Measurements from ENCODE around the gene WNT16.
"Not testable (repeated sequence)": the region's sequence is repeated elsewhere in the genome, so short reads cannot be mapped to it uniquely, and the experiment has no call there.

Gene WNT16

GRCh38 chr7:121313793-121314676, 14.8 kb upstream of the WNT16 start:
- Mint-ChIP-seq H3K4me1 (no peaks in the 10 kb centered on the region), H3K9me3 (no peaks in the 10 kb centered on the region), H3K4me3 (no peak overlapping the region), H3K36me3 (ENCODE audit: insufficient read depth) (no peaks in the 10 kb centered on the region), H3K27me3 (peaks cover 66% of the 10 kb centered on the region), H3K27ac (ENCODE audit: low read depth) (no peak overlapping the region)
- no peak for ATAC-seq (replicated peaks; ENCODE audit: extremely low read depth, poor library complexity, severe bottlenecking)
- DNase-seq (ENCODE audit: low spot score in 2 of 2), result no peak

DNA sequence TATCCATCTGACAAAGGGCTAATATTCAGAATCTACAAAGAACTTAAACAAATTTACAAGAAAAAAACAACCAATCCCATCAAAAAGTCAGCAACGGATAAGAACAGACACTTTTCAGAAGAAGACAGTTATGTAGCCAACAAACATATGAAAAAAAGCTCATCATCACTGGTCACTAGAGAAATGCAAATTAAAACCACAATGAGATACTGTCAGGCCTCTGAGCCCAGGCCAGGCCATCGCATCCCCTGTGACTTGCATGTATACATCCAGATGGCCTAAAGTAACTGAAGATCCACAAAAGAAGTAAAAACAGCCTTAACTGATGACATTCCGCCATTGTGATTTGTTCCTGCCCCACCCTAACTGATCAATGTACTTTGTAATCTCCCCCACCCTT, 13.6 kb upstream of the WNT16 start:
- ATAC-seq (replicated peaks; ENCODE audit: extremely low read depth, poor library complexity, severe bottlenecking); DNase-seq (ENCODE audit: low spot score in 2 of 2); H3K4me3 Mint-ChIP-seq; H3K27ac Mint-ChIP-seq (ENCODE audit: low read depth); H3K9me3 Mint-ChIP-seq; H3K36me3 Mint-ChIP-seq (ENCODE audit: insufficient read depth); H3K4me1 Mint-ChIP-seq: not testable (repeated sequence)
- H3K27me3 Mint-ChIP-seq, result peaks cover 54% of the 10 kb centered on the region

GRCh38 chr7:121322460-121322859, 6.3 kb upstream of the WNT16 start:
- H3K9me3 Mint-ChIP-seq, result no peaks in the 10 kb centered on the region
- no peak overlapping the region for H3K27ac Mint-ChIP-seq (ENCODE audit: low read depth)
- DNase-seq (ENCODE audit: low spot score in 2 of 2), result no peak
- no peaks in the 10 kb centered on the region for H3K4me1 Mint-ChIP-seq
- H3K4me3 Mint-ChIP-seq, result no peak overlapping the region
- H3K27me3 Mint-ChIP-seq, result peaks cover 48% of the 10 kb centered on the region
- no peak for ATAC-seq (replicated peaks; ENCODE audit: extremely low read depth, poor library complexity, severe bottlenecking)
- H3K36me3 Mint-ChIP-seq (ENCODE audit: insufficient read depth), result no peaks in the 10 kb centered on the region

- Mint-ChIP-seq H3K4me1 (peaks cover 3% of the 10 kb centered on the region), H3K36me3 (ENCODE audit: insufficient read depth) (no peaks in the 10 kb centered on the region), H3K9me3 (no peaks in the 10 kb centered on the region), H3K27me3 (peaks cover 50% of the 10 kb centered on the region), H3K27ac (ENCODE audit: low read depth) (no peak overlapping the region), H3K4me3 (no peak overlapping the region)
- DNase-seq (ENCODE audit: low spot score in 2 of 2) (no peak), ATAC-seq (replicated peaks; ENCODE audit: extremely low read depth, poor library complexity, severe bottlenecking) (no peak)
Observed at GRCh38 chr7:121323515-121324302, 5.1 kb upstream of the WNT16 start.

GRCh38 chr7:121327671-121328070, 1.1 kb upstream of the WNT16 start:
- Mint-ChIP-seq H3K9me3 (no peaks in the 10 kb centered on the region), H3K27me3 (peaks cover 80% of the 10 kb centered on the region), H3K4me3 (no peak overlapping the region), H3K36me3 (ENCODE audit: insufficient read depth) (peaks cover 2% of the 10 kb centered on the region), H3K27ac (ENCODE audit: low read depth) (no peak overlapping the region), H3K4me1 (peaks cover 21% of the 10 kb centered on the region)
- ATAC-seq (replicated peaks; ENCODE audit: extremely low read depth, poor library complexity, severe bottlenecking) (no peak), DNase-seq (ENCODE audit: low spot score in 2 of 2) (no peak)

- H3K4me3 Mint-ChIP-seq, result peak overlapping the region; percentile 54
- peaks cover 21% of the 10 kb centered on the region for H3K4me1 Mint-ChIP-seq
- ATAC-seq (replicated peaks; ENCODE audit: extremely low read depth, poor library complexity, severe bottlenecking) (no peak), DNase-seq (ENCODE audit: low spot score in 2 of 2) (no peak)
- peaks cover 2% of the 10 kb centered on the region for H3K36me3 Mint-ChIP-seq (ENCODE audit: insufficient read depth)
- peaks cover 77% of the 10 kb centered on the region for H3K27me3 Mint-ChIP-seq
- H3K27ac Mint-ChIP-seq (ENCODE audit: low read depth), result no peak overlapping the region
- H3K9me3 Mint-ChIP-seq, result no peaks in the 10 kb centered on the region
Observed at GRCh38 chr7:121329191-121330052, 622 bp downstream of the WNT16 start.

GRCh38 chr7:121330053-121330833, 1.4 kb downstream of the WNT16 start:
- Mint-ChIP-seq H3K9me3 (no peaks in the 10 kb centered on the region), H3K36me3 (ENCODE audit: insufficient read depth) (peaks cover 2% of the 10 kb centered on the region), H3K27ac (ENCODE audit: low read depth) (no peak overlapping the region), H3K4me3 (peak overlapping the region; percentile 54), H3K4me1 (peaks cover 21% of the 10 kb centered on the region), H3K27me3 (peaks cover 80% of the 10 kb centered on the region)
- no peak for DNase-seq (ENCODE audit: low spot score in 2 of 2)
- ATAC-seq (replicated peaks; ENCODE audit: extremely low read depth, poor library complexity, severe bottlenecking), result no peak

GRCh38 chr7:121331048-121331447, 2.2 kb downstream of the WNT16 start:
- Mint-ChIP-seq H3K27me3 (peaks cover 78% of the 10 kb centered on the region), H3K4me3 (no peak overlapping the region), H3K36me3 (ENCODE audit: insufficient read depth) (peaks cover 2% of the 10 kb centered on the region), H3K9me3 (no peaks in the 10 kb centered on the region), H3K27ac (ENCODE audit: low read depth) (no peak overlapping the region), H3K4me1 (peaks cover 21% of the 10 kb centered on the region)
- DNase-seq (ENCODE audit: low spot score in 2 of 2) (no peak), ATAC-seq (replicated peaks; ENCODE audit: extremely low read depth, poor library complexity, severe bottlenecking) (no peak)

- Mint-ChIP-seq H3K4me1 (peaks cover 21% of the 10 kb centered on the region), H3K36me3 (ENCODE audit: insufficient read depth) (peaks cover 2% of the 10 kb centered on the region), H3K4me3 (no peak overlapping the region), H3K9me3 (no peaks in the 10 kb centered on the region), H3K27ac (ENCODE audit: low read depth) (no peak overlapping the region), H3K27me3 (peaks cover 73% of the 10 kb centered on the region)
- no peak for DNase-seq (ENCODE audit: low spot score in 2 of 2)
- no peak for ATAC-seq (replicated peaks; ENCODE audit: extremely low read depth, poor library complexity, severe bottlenecking)
Observed at GRCh38 chr7:121331574-121331973, 2.8 kb downstream of the WNT16 start.

DNA sequence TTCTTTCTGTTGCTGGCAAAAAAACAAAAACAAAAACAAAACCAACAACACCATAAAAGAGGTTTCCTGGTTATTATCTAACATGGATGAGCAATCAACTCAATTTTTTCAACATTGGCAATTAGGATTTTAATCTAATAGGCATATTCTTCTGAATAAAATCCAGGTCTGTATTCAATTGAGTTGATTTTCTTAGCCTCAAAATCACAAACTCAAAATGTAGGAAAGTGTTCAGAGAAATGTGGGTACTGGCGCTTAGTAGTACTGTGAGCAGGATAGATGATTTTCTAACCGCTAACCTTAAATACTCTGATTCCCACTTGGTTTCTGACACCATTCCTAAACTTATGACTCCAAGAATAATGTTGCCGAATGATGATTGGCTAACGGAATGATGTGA, 5.6 kb downstream of the WNT16 start:
- Mint-ChIP-seq H3K36me3 (ENCODE audit: insufficient read depth) (no peaks in the 10 kb centered on the region), H3K4me1 (peaks cover 11% of the 10 kb centered on the region), H3K9me3 (no peaks in the 10 kb centered on the region), H3K4me3 (no peak overlapping the region), H3K27me3 (peaks cover 45% of the 10 kb centered on the region), H3K27ac (ENCODE audit: low read depth) (no peak overlapping the region)
- DNase-seq (ENCODE audit: low spot score in 2 of 2) (no peak), ATAC-seq (replicated peaks; ENCODE audit: extremely low read depth, poor library complexity, severe bottlenecking) (no peak)

DNA sequence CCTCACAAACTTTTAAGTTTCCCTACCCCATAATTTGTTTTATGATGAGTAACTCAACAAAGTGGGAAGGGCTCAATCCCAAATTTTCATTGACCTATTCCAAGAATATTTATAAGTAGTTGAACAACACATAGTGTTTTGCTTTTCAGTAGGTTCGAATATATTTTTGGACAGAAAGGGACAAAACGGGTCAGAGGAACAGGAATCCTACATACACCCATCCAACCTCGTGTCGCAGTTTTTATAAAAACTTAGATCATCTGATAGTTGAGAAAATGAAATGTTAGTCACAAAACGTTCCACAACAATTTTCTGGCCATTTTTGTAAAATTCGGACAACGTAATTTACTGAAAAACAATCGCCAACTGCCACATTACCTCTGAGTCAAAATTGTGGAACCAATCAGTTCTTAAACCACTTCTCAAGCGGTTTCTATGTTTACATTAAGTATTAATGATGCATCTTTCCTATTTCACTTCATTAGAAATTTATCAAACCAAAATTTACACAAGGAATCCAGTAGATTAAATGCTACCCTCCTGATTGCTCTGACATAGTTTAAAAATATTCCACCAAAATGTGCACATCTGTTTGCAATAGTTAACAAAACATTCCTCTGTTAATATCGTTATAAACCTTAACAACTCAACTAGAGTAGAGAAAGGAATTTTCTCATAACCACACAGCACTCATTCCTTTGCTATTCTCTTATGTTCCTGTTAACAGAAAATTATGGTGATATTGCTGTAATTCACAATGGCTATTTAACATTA, 6.3 kb downstream of the WNT16 start:
- ATAC-seq (replicated peaks; ENCODE audit: extremely low read depth, poor library complexity, severe bottlenecking) (no peak), DNase-seq (ENCODE audit: low spot score in 2 of 2) (no peak)
- H3K4me3 Mint-ChIP-seq, result no peak overlapping the region
- peaks cover 5% of the 10 kb centered on the region for H3K4me1 Mint-ChIP-seq
- no peaks in the 10 kb centered on the region for H3K9me3 Mint-ChIP-seq
- no peak overlapping the region for H3K27ac Mint-ChIP-seq (ENCODE audit: low read depth)
- peaks cover 38% of the 10 kb centered on the region for H3K27me3 Mint-ChIP-seq
- H3K36me3 Mint-ChIP-seq (ENCODE audit: insufficient read depth), result no peaks in the 10 kb centered on the region
